ENCODE results near the gene ZEB2.

- TF ChIP-seq KDM5A (IDR thresholded peaks at IDR 0.05) (no peak), ESRRA (IDR thresholded peaks at IDR 0.05; ENCODE audit: borderline replicate concordance, low read length) (no peak), MYC (IDR thresholded peaks at IDR 0.05; ENCODE audit: borderline replicate concordance, low read length) (no peak), EHMT2 (IDR thresholded peaks at IDR 0.05; ENCODE audit: low read depth) (no peak), SMC3 (IDR thresholded peaks at IDR 0.05) (no peak), RCOR1 (IDR thresholded peaks at IDR 0.05; ENCODE audit: low read depth, low read length) (no peak), CHD2 (IDR thresholded peaks at IDR 0.05; ENCODE audit: low read length, partially characterized antibody) (no peak)
- TF ChIP-seq, protein P1, sequence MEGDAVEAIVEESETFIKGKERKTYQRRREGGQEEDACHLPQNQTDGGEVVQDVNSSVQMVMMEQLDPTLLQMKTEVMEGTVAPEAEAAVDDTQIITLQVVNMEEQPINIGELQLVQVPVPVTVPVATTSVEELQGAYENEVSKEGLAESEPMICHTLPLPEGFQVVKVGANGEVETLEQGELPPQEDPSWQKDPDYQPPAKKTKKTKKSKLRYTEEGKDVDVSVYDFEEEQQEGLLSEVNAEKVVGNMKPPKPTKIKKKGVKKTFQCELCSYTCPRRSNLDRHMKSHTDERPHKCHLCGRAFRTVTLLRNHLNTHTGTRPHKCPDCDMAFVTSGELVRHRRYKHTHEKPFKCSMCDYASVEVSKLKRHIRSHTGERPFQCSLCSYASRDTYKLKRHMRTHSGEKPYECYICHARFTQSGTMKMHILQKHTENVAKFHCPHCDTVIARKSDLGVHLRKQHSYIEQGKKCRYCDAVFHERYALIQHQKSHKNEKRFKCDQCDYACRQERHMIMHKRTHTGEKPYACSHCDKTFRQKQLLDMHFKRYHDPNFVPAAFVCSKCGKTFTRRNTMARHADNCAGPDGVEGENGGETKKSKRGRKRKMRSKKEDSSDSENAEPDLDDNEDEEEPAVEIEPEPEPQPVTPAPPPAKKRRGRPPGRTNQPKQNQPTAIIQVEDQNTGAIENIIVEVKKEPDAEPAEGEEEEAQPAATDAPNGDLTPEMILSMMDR (IDR thresholded peaks at IDR 0.05) = no peak
These were observed 48.4 kb downstream of the ZEB2 start for GRCh38 chr2:144471305-144472045.
